CD14-positive monocyte (primary cell): Measurements from ENCODE around the gene GALNTL6. TPM values are rescaled to one million over a fixed set of nuclear protein-coding genes. Genes with fewer than 3 reads are reported as not detected.

ENCODE experiments used
- DNase-seq, 3 donors: peaks; one replicate each; pipeline ENCODE4 v3.0.0-alpha.2; 2011 to 2022
- H2AFZ ChIP-seq: 2 replicates; pipeline ENCODE4 v1.6.0; 2012; ENCODE audit warnings: mild to moderate bottlenecking, low read depth, low read length, inconsistent platforms; ENCODE audit not compliant: insufficient read depth, poor library complexity, severe bottlenecking
- H3K27ac ChIP-seq, 2 donors: 1 replicate in 1 of 2; 2 replicates in 1 of 2; pipeline ENCODE4 v1.5.1; 2012 to 2013; ENCODE audit warnings: low read length in 2 of 2, control low read depth in 1 of 2, inconsistent platforms in 1 of 2, low read depth in 1 of 2, mild to moderate bottlenecking in 1 of 2
- H3K27me3 ChIP-seq, 2 donors: one replicate each; pipeline versions ENCODE4 v1.6.0 to v1.6.1; 2011 to 2013; ENCODE audit warnings: low read length in 2 of 2; ENCODE audit not compliant: control insufficient read depth in 2 of 2, insufficient read depth in 2 of 2
- H3K36me3 ChIP-seq, 2 donors: replicated peaks in 1 of 2; 1 replicate in 1 of 2; 2 replicates in 1 of 2; pipeline versions ENCODE4 v1.5.1 to v1.6.1; 2012 to 2013; ENCODE audit warnings: low read length in 2 of 2, control low read depth in 1 of 2, inconsistent platforms in 1 of 2, mild to moderate bottlenecking in 1 of 2; ENCODE audit not compliant: insufficient read depth in 2 of 2, control insufficient read depth in 1 of 2
- H3K4me1 ChIP-seq, 2 donors: 1 replicate in 1 of 2; 2 replicates in 1 of 2; pipeline versions ENCODE4 v1.5.1 to v1.6.1; 2012 to 2013; ENCODE audit warnings: low read length in 2 of 2, control low read depth in 1 of 2, inconsistent platforms in 1 of 2, mild to moderate bottlenecking in 1 of 2, moderate library complexity in 1 of 2; ENCODE audit not compliant: insufficient read depth in 2 of 2, control insufficient read depth in 1 of 2
- H3K4me2 ChIP-seq: replicated peaks from 2 replicates; pipeline ENCODE3; 2012; ENCODE audit warnings: low read length, moderate library complexity, mild to moderate bottlenecking; ENCODE audit not compliant: poor library complexity, severe bottlenecking; ENCODE audit errors: extremely low read depth
- H3K4me3 ChIP-seq, 3 experiments: fragments of 200-600 bp in 1 of 3; sonication (generic) in 1 of 3; replicated peaks in 1 of 3; 1 replicate in 2 of 3; 2 replicates in 1 of 3; pipeline ENCODE4 v1.5.1; 2011 to 2013; ENCODE audit warnings: low read length in 3 of 3, mild to moderate bottlenecking in 3 of 3, control low read depth in 2 of 3, low read depth in 2 of 3, inconsistent platforms in 1 of 3, moderate library complexity in 1 of 3
- H3K79me2 ChIP-seq: 2 replicates; pipeline ENCODE4 v1.6.0; 2012; ENCODE audit warnings: mild to moderate bottlenecking, control low read depth, inconsistent platforms, low read length, moderate library complexity; ENCODE audit not compliant: insufficient read depth
- H3K9ac ChIP-seq: 2 replicates; pipeline ENCODE4 v1.6.0; 2017; ENCODE audit warnings: low read length, mild to moderate bottlenecking; ENCODE audit not compliant: insufficient read depth, poor library complexity, severe bottlenecking
- H3K9me3 ChIP-seq, 2 donors: replicated peaks in 1 of 2; 1 replicate in 1 of 2; 2 replicates in 1 of 2; pipeline versions ENCODE4 v1.5.1 to v1.6.1; 2012 to 2013; ENCODE audit warnings: low read length in 2 of 2, control low read depth in 1 of 2; ENCODE audit not compliant: control insufficient read depth in 1 of 2, insufficient read depth in 1 of 2
- H4K20me1 ChIP-seq: 2 replicates; pipeline ENCODE4 v1.6.0; 2012; ENCODE audit warnings: mild to moderate bottlenecking, low read length, control low read depth, moderate library complexity; ENCODE audit not compliant: insufficient read depth
- H3K27ac Mint-ChIP-seq, 7 donors: one replicate each; pipeline ENCODE4 v1.8.0; 2020; ENCODE audit warnings: mild to moderate bottlenecking in 7 of 7, mixed read lengths in 7 of 7, moderate library complexity in 6 of 7, inconsistent platforms in 2 of 7
- H3K27me3 Mint-ChIP-seq, 3 donors: one replicate each; pipeline ENCODE4 v1.8.0; 2021 to 2022; ENCODE audit warnings: low read depth in 3 of 3, mild to moderate bottlenecking in 3 of 3, mixed read lengths in 3 of 3, moderate library complexity in 3 of 3, inconsistent platforms in 1 of 3
- H3K36me3 Mint-ChIP-seq, 2 donors: one replicate each; pipeline ENCODE4 v1.8.0; 2020; ENCODE audit warnings: mixed read lengths in 2 of 2, inconsistent platforms in 1 of 2, mild to moderate bottlenecking in 1 of 2
- H3K4me1 Mint-ChIP-seq: one replicate; pipeline ENCODE4 v1.8.0; 2020; ENCODE audit warnings: mild to moderate bottlenecking, mixed read lengths
- H3K4me3 Mint-ChIP-seq, 2 donors: one replicate each; pipeline ENCODE4 v1.8.0; 2020; ENCODE audit warnings: mild to moderate bottlenecking in 2 of 2, mixed read lengths in 2 of 2, moderate library complexity in 1 of 2
- H3K9me3 Mint-ChIP-seq, 7 donors: one replicate each; pipeline ENCODE4 v1.8.0; 2020 to 2022; ENCODE audit warnings: mixed read lengths in 7 of 7, mild to moderate bottlenecking in 6 of 7, moderate library complexity in 6 of 7, inconsistent platforms in 2 of 7
- CTCF ChIP-seq: fragments of 200-600 bp; IDR thresholded peaks from one replicate; pipeline ENCODE4 v1.8.0; 2022; ENCODE audit warnings: antibody characterized with exemption, mild to moderate bottlenecking
- WGBS: methylation state at CpG from one replicate; pipeline ENCODE4 v1.1.5; 2013; ENCODE audit warnings: missing lambda C conversion rate; ENCODE audit not compliant: insufficient coverage; 5-methylcytosine and 5-hydroxymethylcytosine counted together
- intact Hi-C, 2 donors: fragments of 100-400 bp; cut with micrococcal nuclease; formaldehyde crosslinking; loops; one replicate each; pipeline versions ENCODE4 v1.15.0 to v1.15.1; 2023
- polyA plus RNA-seq, 3 donors: library from polyadenylated mRNA; depleted of rRNA in 1 of 3; unstranded in 2 of 3; stranded (reverse) in 1 of 3; fragments of 300-500 nt in 2 of 3; fragments of >200 nt in 1 of 3; fragmentation: Illumina TruSeq in 2 of 3; gene quantifications; 1 replicate in 2 of 3; 2 replicates in 1 of 3; pipeline ENCODE4 v1.2.3, GENCODE V29; 2012 to 2021

Gene GALNTL6
- polyA plus RNA-seq, 3 donors = 0.05 TPM; not detected in 2

- Mint-ChIP-seq H3K4me1 (peaks cover 16% of the 10 kb centered on the region), H3K9me3 (peaks cover 3 to 12% (median 6%) of the 10 kb centered on the region in 7 donors), H3K27me3 (peaks cover 0 to 1% (median 0%) of the 10 kb centered on the region in 3 donors), H3K27ac (no peak overlapping the region), H3K4me3 (no peak overlapping the region), H3K36me3 (no peaks in the 10 kb centered on the region)
- H3K4me3 ChIP-seq = no peak overlapping the region
- H3K4me1 ChIP-seq = peaks cover 13 to 21% of the 10 kb centered on the region in 2 donors
- H3K36me3 ChIP-seq = no peaks in the 10 kb centered on the region
- H3K79me2 ChIP-seq = no peaks in the 10 kb centered on the region
- H3K27me3 ChIP-seq = peaks cover 0 to under 1% of the 10 kb centered on the region in 2 donors
- H3K27ac ChIP-seq = no peak overlapping the region
- H4K20me1 ChIP-seq = no peaks in the 10 kb centered on the region
- no peak for TF ChIP-seq CTCF
- no peak for DNase-seq
- H3K4me2 ChIP-seq = no peak overlapping the region
- 100% methylated on average over 2 of the region's 2 CpGs for WGBS
- no peak overlapping the region for H3K9ac ChIP-seq
- intact Hi-C loops = no loop called here
- no peak overlapping the region for H2AFZ ChIP-seq
- H3K9me3 ChIP-seq = no peaks in the 10 kb centered on the region
Observed at GRCh38 chr4:172751550-172751949, 938.3 kb downstream of the GALNTL6 start.

GRCh38 chr4:172758586-172759340, 945.6 kb downstream of the GALNTL6 start:
- peak overlapping the region in 1 of 2 donors; percentile 46 for H3K27ac ChIP-seq
- peaks cover 23 to 27% of the 10 kb centered on the region in 2 donors for H3K4me1 ChIP-seq
- WGBS = no CpG with 5 or more reads among the region's 2 CpGs
- Mint-ChIP-seq H3K4me1 (peaks cover 22% of the 10 kb centered on the region), H3K9me3 (peaks cover 8 to 14% (median 13%) of the 10 kb centered on the region in 7 donors), H3K27ac (peak overlapping the region in 5 of 7 donors; percentile 55 to 71 (median 65)), H3K27me3 (peaks cover 0 to 2% (median 1%) of the 10 kb centered on the region in 3 donors), H3K4me3 (peak overlapping the region in 1 of 2 donors; percentile 33), H3K36me3 (peaks cover 0 to 3% of the 10 kb centered on the region in 2 donors)
- H3K27me3 ChIP-seq = no peaks in the 10 kb centered on the region
- no peak for TF ChIP-seq CTCF
- H4K20me1 ChIP-seq = no peaks in the 10 kb centered on the region
- intact Hi-C loops = no loop called here
- H3K79me2 ChIP-seq = no peaks in the 10 kb centered on the region
- H3K36me3 ChIP-seq = no peaks in the 10 kb centered on the region
- H2AFZ ChIP-seq = no peak overlapping the region
- H3K9ac ChIP-seq = no peak overlapping the region
- H3K4me3 ChIP-seq = no peak overlapping the region
- DNase-seq = peak; percentile 50 to 80 (median 57)
- peak overlapping the region; percentile 6 for H3K4me2 ChIP-seq
- peaks cover 0 to 4% of the 10 kb centered on the region in 2 donors for H3K9me3 ChIP-seq
